Loucy (cell line): ENCODE results near the gene GNB1L.

Experiments used
- H2AFZ ChIP-seq: fragments of 200-600 bp; sonication (generic); 2 replicates; pipeline ENCODE4 v1.6.0; 2016; ENCODE audit warnings: antibody characterized with exemption, mild to moderate bottlenecking, low read length, moderate library complexity
- H3F3A ChIP-seq: fragments of 200-600 bp; 2 replicates; pipeline ENCODE4 v1.6.0; 2016; ENCODE audit warnings: antibody characterized with exemption, low read depth, mild to moderate bottlenecking
- H3K27me3 ChIP-seq: fragments of 200-600 bp; sonication (generic); 2 replicates; pipeline ENCODE4 v1.6.1; 2014; ENCODE audit warnings: low read length, mild to moderate bottlenecking; ENCODE audit not compliant: insufficient read depth, poor library complexity, severe bottlenecking
- H3K36me3 ChIP-seq: fragments of 200-600 bp; sonication (generic); 2 replicates; pipeline ENCODE4 v1.6.1; 2016; ENCODE audit warnings: low read length; ENCODE audit not compliant: insufficient read depth
- H3K4me1 ChIP-seq: fragments of 200-600 bp; sonication (generic); 2 replicates; pipeline ENCODE4 v1.5.1; 2014; ENCODE audit warnings: low read length, mild to moderate bottlenecking; ENCODE audit not compliant: insufficient read depth, poor library complexity, severe bottlenecking
- H3K4me2 ChIP-seq: fragments of 200-600 bp; sonication (generic); 2 replicates; pipeline ENCODE4 v1.6.0; 2014; ENCODE audit warnings: antibody characterized with exemption, low read length, low read depth, mild to moderate bottlenecking; ENCODE audit not compliant: poor library complexity, severe bottlenecking
- H3K4me3 ChIP-seq: fragments of 200-600 bp; sonication (generic); 2 replicates; pipeline ENCODE4 v1.5.1; 2014; ENCODE audit warnings: low read length, mild to moderate bottlenecking, mixed read lengths; ENCODE audit not compliant: poor library complexity, severe bottlenecking
- H3K79me2 ChIP-seq: fragments of 200-600 bp; sonication (generic); 2 replicates; pipeline ENCODE4 v1.6.1; 2014; ENCODE audit warnings: low read length; ENCODE audit not compliant: insufficient read depth
- H3K9ac ChIP-seq: fragments of 200-600 bp; sonication (generic); 2 replicates; pipeline ENCODE4 v1.6.0; 2014; ENCODE audit warnings: mild to moderate bottlenecking, low read depth, low read length, moderate library complexity; ENCODE audit not compliant: poor library complexity, severe bottlenecking
- H3K9me2 ChIP-seq: fragments of 200-600 bp; sonication (generic); replicated peaks from 2 replicates; pipeline ENCODE4 v1.6.1; 2016; ENCODE audit warnings: low read depth, low read length, mixed read lengths
- H3K9me3 ChIP-seq: fragments of 200-600 bp; sonication (generic); 2 replicates; pipeline ENCODE4 v1.6.1; 2014; ENCODE audit warnings: mild to moderate bottlenecking, antibody characterized with exemption, low read length, low read depth; ENCODE audit not compliant: insufficient read depth
- H4K20me1 ChIP-seq: fragments of 200-600 bp; sonication (generic); 2 replicates; pipeline ENCODE4 v1.6.0; 2014; ENCODE audit warnings: antibody characterized with exemption, low read length, mild to moderate bottlenecking; ENCODE audit not compliant: insufficient read depth, poor library complexity, severe bottlenecking
- CTCF ChIP-seq: fragments of 200-600 bp; sonication (generic); conservative IDR thresholded peaks from 2 replicates; pipeline ENCODE4 v1.5.1; 2014; ENCODE audit warnings: mild to moderate bottlenecking, antibody characterized with exemption, low read length
- EZH2phosphoT487 ChIP-seq: fragments of 200-600 bp; IDR thresholded peaks from 2 replicates; pipeline ENCODE4 v1.6.1; 2018; ENCODE audit warnings: antibody characterized with exemption, mild to moderate bottlenecking, moderate library complexity, borderline replicate concordance

GNB1L gene

GRCh38 chr22:19814428-19814827 lies 40.2 kb downstream of the GNB1L start:
- Histone ChIP-seq H3K9me3 (no peaks in the 10 kb centered on the region), H3K36me3 (no peaks in the 10 kb centered on the region), H3K9me2 (no peaks in the 10 kb centered on the region), H3K4me1 (no peaks in the 10 kb centered on the region), H3K27me3 (no peaks in the 10 kb centered on the region), H3K4me2 (no peak overlapping the region), H3K79me2 (no peaks in the 10 kb centered on the region), H4K20me1 (no peaks in the 10 kb centered on the region), H2AFZ (no peak overlapping the region), H3F3A (no peaks in the 10 kb centered on the region), H3K9ac (no peak overlapping the region), H3K4me3 (no peak overlapping the region)
- no peak for TF ChIP-seq EZH2phosphoT487
- TF ChIP-seq CTCF: no peak

GRCh38 chr22:19812910-19813309 lies 41.8 kb downstream of the GNB1L start:
- no peak overlapping the region for H3K9ac ChIP-seq
- no peaks in the 10 kb centered on the region for H3K27me3 ChIP-seq
- H3K4me1 ChIP-seq: no peaks in the 10 kb centered on the region

GRCh38 chr22:19811811-19812771 lies 42.6 kb downstream of the GNB1L start:
- Histone ChIP-seq H3K36me3 (no peaks in the 10 kb centered on the region), H3K4me3 (no peak overlapping the region), H3K79me2 (no peaks in the 10 kb centered on the region), H3K4me2 (no peak overlapping the region), H3F3A (no peaks in the 10 kb centered on the region), H3K27me3 (no peaks in the 10 kb centered on the region), H4K20me1 (no peaks in the 10 kb centered on the region), H2AFZ (no peak overlapping the region), H3K4me1 (no peaks in the 10 kb centered on the region), H3K9ac (no peak overlapping the region), H3K9me3 (no peaks in the 10 kb centered on the region), H3K9me2 (no peaks in the 10 kb centered on the region)
- no peak for TF ChIP-seq EZH2phosphoT487
- TF ChIP-seq CTCF: no peak

More at GRCh38 chr22:19812910-19813309, 41.8 kb downstream of the GNB1L start:
- H3K79me2 ChIP-seq: no peaks in the 10 kb centered on the region
- H2AFZ ChIP-seq: no peak overlapping the region
- no peaks in the 10 kb centered on the region for H4K20me1 ChIP-seq
- H3K4me2 ChIP-seq: no peak overlapping the region
- H3K9me3 ChIP-seq: no peaks in the 10 kb centered on the region
- H3K36me3 ChIP-seq: no peaks in the 10 kb centered on the region
- TF ChIP-seq EZH2phosphoT487: no peak
- no peak for TF ChIP-seq CTCF
- H3F3A ChIP-seq: no peaks in the 10 kb centered on the region
- no peaks in the 10 kb centered on the region for H3K9me2 ChIP-seq
- H3K4me3 ChIP-seq: no peak overlapping the region
